Muscle layer of colon (tissue), 2 donors: ENCODE measurements around the gene PCDH9.

ENCODE experiments used
- H3K27ac ChIP-seq: one replicate; pipeline ENCODE4 v1.7.0; 2013; ENCODE audit warnings: low read depth, mild to moderate bottlenecking, low read length, moderate library complexity
- H3K27me3 ChIP-seq, 2 donors: one replicate each; pipeline ENCODE4 v1.7.0; 2013; ENCODE audit warnings: low read length in 2 of 2, mild to moderate bottlenecking in 2 of 2; ENCODE audit not compliant: insufficient read depth in 2 of 2, control insufficient read depth in 1 of 2
- H3K36me3 ChIP-seq: one replicate; pipeline ENCODE4 v1.7.0; 2013; ENCODE audit warnings: mild to moderate bottlenecking, low read length; ENCODE audit not compliant: insufficient read depth
- H3K4me1 ChIP-seq: one replicate; pipeline ENCODE4 v1.7.0; 2013; ENCODE audit warnings: mild to moderate bottlenecking, low read length; ENCODE audit not compliant: insufficient read depth
- H3K4me3 ChIP-seq, 2 donors: one replicate each; pipeline ENCODE4 v1.7.0; 2013; ENCODE audit warnings: low read length in 2 of 2, low read depth in 1 of 2, mild to moderate bottlenecking in 1 of 2, moderate library complexity in 1 of 2
- H3K9ac ChIP-seq: one replicate; pipeline ENCODE4 v1.7.0; 2013; ENCODE audit warnings: low read length
- H3K9me3 ChIP-seq: one replicate; pipeline ENCODE4 v1.7.0; 2013; ENCODE audit warnings: mild to moderate bottlenecking, low read length
- donor health status: abdominal sarcoma.
- donor health status: Adenocarcinoma of cecum.

The PCDH9 gene

DNA sequence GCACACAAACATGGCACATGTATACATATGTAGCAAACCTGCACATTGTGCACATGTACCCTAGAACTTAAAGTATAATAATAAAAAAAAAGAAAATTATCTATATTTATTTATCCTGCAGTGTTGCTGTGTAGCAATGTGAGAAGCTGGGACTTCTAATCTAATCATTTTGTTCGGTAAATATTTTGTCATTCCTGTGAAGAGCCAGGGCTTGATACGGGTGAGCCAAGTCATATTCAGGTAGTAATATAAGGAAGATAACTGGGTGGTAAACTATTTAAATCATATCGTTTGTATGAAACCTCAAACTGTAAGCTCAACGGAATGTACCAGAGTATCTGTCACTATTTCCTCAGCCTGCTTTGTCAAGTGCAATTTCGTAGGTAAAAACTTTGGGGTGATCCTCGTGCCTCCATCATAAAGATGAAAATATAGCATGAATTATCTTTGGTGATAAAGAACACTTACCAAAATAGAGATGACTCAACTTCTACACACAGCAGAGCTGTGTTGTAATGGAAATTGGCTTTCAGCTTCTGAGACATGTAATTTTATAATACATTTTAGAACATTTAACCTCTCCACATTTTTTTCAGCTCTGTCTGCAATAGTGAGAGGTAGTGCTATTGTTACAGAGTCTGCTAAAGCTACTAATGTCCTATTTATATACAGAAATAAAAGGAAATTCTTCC lies 92.9 kb downstream of the PCDH9 start:
- no peaks in the 10 kb centered on the region for H3K36me3 ChIP-seq
- H3K27me3 ChIP-seq = no peaks in the 10 kb centered on the region
- no peaks in the 10 kb centered on the region for H3K9me3 ChIP-seq
- no peak overlapping the region for H3K4me3 ChIP-seq
- H3K27ac ChIP-seq = no peak overlapping the region
- no peaks in the 10 kb centered on the region for H3K4me1 ChIP-seq
- no peak overlapping the region for H3K9ac ChIP-seq

DNA sequence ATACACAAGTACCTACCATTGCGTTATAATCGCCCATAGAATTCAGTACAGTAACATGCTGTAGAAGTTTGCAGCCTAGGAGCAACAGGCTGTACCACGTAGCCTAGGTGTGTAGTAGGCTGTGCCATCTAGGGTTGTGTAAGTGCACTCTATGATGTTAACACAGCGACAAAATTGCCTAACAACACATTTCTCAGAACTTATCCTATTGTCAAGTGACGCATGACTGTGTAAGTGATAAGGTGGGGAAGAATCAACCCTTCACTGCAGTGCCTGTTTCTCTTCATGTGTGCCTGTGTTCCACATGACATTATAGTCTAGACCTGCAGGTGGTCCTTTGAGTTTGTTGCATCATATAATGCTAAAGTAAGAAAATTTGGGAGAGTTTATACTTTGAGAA lies 94.0 kb downstream of the PCDH9 start:
- Histone ChIP-seq H3K4me3 (no peak overlapping the region), H3K27ac (no peak overlapping the region)

DNA sequence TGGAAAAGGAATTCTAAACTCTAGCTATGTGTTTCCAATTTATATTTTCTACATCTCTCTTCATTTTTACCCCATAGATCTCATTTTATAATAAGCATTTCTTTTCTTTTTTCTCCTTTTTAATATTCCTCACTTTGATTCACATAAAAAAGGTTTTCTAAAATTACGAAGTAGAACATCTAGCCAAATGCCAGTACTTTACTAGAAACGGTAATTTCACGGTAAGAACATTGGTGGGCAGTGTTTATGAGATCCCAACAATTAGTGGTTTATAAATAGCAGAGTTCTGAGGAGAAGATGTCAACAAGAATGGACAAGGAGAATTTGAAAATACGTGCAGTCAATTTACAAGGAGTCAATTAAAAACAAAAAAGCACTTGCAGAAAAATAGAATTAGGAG lies 94.8 kb downstream of the PCDH9 start:
- Histone ChIP-seq H3K9ac (no peak overlapping the region), H3K4me1 (no peaks in the 10 kb centered on the region), H3K4me3 (no peak overlapping the region), H3K27me3 (no peaks in the 10 kb centered on the region), H3K36me3 (no peaks in the 10 kb centered on the region), H3K27ac (no peak overlapping the region), H3K9me3 (no peaks in the 10 kb centered on the region)

More for the DNA sequence above, 94.0 kb downstream of the PCDH9 start:
- H3K36me3 ChIP-seq = no peaks in the 10 kb centered on the region
- no peak overlapping the region for H3K9ac ChIP-seq
- H3K9me3 ChIP-seq = no peaks in the 10 kb centered on the region
- H3K4me1 ChIP-seq = no peaks in the 10 kb centered on the region
- H3K27me3 ChIP-seq = no peaks in the 10 kb centered on the region

DNA sequence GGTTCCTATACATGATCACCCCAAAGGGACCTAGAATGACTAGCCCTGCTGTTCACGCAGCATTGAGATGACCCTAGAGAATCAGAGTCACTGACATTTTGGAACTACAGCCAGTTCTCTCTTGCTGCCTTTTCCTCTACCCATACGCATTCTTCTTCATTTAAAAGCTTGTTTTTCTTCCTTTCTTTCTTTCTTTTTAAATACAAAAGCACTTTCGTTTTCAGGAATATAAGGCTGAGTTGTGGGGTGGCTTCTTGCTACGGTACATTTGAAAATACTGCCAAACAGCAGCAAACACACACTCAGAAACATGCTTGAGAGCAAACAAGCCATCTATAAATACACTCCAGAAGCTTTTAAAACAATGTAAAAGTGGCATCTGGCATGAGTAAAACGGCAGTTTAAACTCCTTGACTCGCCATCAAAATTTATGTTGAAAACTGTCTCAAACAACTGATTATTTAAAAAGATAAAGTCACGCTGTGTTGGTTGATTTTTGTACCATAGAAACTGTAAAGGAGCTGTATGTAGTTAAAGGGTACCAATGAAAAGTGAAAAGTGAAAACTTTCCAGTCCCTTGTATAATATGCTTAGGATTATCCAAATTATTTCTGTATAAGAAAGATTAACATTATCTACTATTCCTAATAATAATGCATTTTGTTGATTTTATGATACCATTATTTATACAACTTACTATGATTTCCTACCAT lies 95.6 kb downstream of the PCDH9 start:
- Histone ChIP-seq H3K4me1 (no peaks in the 10 kb centered on the region), H3K9ac (no peak overlapping the region), H3K9me3 (no peaks in the 10 kb centered on the region), H3K36me3 (no peaks in the 10 kb centered on the region), H3K4me3 (peak overlapping the region; percentile 14 to 27), H3K27ac (no peak overlapping the region), H3K27me3 (no peaks in the 10 kb centered on the region)

DNA sequence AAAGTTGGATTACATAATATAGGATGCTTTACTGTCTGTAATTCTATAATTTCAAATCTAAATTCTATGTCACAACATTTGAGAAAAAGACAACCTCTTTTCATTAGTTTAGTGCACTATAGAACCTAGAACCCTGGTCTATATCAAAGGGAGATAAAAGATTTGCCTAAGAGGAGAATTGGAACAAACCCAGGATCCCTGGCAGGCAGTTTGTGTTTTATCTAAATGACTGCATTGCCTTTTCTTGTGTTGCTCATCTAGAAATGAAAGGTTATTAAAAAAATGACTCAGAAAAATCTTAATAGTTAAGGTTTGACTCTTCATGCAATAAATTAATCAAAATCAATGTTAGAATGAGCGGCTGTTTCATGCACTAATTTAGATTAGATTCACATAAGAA lies 96.7 kb downstream of the PCDH9 start:
- H3K36me3 ChIP-seq = no peaks in the 10 kb centered on the region
- H3K9me3 ChIP-seq = no peaks in the 10 kb centered on the region
- no peak overlapping the region for H3K4me3 ChIP-seq
- H3K4me1 ChIP-seq = no peaks in the 10 kb centered on the region
- H3K9ac ChIP-seq = no peak overlapping the region
- no peaks in the 10 kb centered on the region for H3K27me3 ChIP-seq
- no peak overlapping the region for H3K27ac ChIP-seq

DNA sequence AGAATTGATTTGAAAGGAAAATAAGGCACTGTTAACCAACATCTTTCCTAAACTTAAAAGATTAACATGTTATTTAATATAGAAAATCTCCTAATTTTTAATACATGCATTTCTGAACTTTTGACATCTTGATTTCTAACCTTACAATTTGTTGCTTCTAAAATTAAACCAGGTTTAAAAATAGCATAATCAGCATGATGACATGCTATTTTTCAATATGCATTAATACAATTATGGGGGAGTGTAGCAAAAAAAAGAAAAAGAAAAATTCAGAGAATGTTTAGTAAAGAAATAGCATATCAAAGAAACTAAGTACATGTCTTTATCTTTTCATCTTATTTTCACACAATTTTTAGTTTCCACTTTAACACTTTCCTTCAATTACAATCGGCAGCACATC lies 98.7 kb downstream of the PCDH9 start:
- Histone ChIP-seq H3K9ac (no peak overlapping the region), H3K27me3 (no peaks in the 10 kb centered on the region), H3K4me1 (no peaks in the 10 kb centered on the region), H3K9me3 (no peaks in the 10 kb centered on the region), H3K36me3 (no peaks in the 10 kb centered on the region), H3K4me3 (no peak overlapping the region), H3K27ac (no peak overlapping the region)

DNA sequence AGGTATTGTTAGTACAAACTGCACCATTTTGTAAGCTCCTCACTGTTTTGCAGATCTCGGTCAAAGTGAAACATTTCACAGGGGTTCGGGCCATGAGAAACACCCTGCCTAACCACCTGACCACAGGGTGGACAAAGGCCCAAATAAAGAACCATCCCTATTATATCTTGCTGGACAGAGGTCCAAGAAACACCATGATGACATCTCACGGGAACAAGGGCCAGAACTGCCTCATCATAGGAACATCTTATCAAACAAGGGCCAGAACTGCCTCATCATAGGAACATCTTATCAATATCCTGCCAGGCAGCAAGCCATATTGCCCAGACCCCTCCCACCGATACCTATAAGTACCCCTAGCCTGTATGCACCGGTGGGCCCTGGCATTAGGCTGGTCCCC lies 99.7 kb downstream of the PCDH9 start:
- H3K36me3 ChIP-seq = no peaks in the 10 kb centered on the region
- H3K4me1 ChIP-seq = no peaks in the 10 kb centered on the region
- H3K9ac ChIP-seq = no peak overlapping the region
- H3K4me3 ChIP-seq = no peak overlapping the region
- no peaks in the 10 kb centered on the region for H3K9me3 ChIP-seq
- H3K27me3 ChIP-seq = no peaks in the 10 kb centered on the region
- H3K27ac ChIP-seq = no peak overlapping the region

DNA sequence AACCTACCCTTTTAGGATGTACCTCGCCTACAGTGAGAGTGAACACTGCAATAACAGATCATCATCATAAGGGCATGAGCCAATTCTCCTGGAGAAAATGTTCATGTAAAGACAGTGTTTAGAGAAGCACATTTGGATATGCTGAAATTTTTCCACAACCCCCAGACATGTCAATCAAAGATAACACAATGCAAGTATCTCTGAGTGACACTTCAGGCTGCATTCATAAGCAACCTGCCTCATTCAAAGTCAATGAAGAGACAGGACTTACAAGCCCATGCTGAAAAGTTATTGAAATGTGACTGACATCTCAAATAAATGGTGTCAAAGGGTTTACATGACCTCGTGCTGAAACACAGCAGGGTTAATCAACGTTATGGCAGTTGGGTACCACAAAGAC lies 102.0 kb downstream of the PCDH9 start:
- H3K36me3 ChIP-seq = no peaks in the 10 kb centered on the region
- no peak overlapping the region for H3K27ac ChIP-seq
- no peaks in the 10 kb centered on the region for H3K4me1 ChIP-seq
- no peak overlapping the region for H3K4me3 ChIP-seq
- no peak overlapping the region for H3K9ac ChIP-seq
- no peaks in the 10 kb centered on the region for H3K27me3 ChIP-seq
- H3K9me3 ChIP-seq = no peaks in the 10 kb centered on the region

DNA sequence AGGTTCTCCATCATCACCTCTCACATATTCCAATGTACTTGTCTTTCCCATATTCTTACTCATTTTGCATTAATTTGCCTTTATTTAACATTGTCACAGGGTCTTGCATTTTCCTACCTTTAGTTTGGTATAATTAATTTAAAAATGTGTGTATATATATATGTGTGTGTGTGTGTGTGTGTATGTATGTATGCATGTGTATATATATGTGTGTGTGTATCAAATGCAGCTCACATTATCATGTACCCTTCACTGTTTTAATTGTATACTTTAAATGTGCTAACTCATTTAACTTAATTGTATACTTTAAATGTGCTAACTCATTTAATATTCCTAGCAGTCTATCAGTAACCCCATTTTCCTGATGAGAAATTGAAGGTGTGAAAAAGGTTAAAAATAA lies 104.5 kb downstream of the PCDH9 start:
- Histone ChIP-seq H3K4me1 (no peaks in the 10 kb centered on the region), H3K9ac (no peak overlapping the region), H3K27ac (no peak overlapping the region), H3K36me3 (no peaks in the 10 kb centered on the region), H3K9me3 (no peaks in the 10 kb centered on the region), H3K27me3 (no peaks in the 10 kb centered on the region), H3K4me3 (no peak overlapping the region)

DNA sequence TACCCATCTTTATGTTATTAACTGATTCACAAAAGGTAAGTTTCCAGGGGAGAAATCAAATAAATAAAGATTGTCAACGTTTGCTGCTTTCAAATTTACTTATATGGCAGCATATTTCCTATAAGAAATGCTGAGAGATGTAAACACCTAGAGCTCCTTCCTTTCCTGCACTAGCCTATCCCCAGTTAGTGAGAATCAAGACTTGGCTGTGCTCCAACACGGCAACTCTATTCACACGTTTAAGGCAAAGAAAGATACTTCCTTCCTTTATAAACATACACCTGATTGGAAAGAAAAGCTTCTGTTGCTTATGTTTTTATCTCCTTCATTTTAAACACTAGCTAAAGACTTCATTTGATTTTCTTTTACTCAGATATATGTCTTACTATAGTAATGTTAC lies 107.0 kb downstream of the PCDH9 start:
- H3K9ac ChIP-seq = no peak overlapping the region
- H3K9me3 ChIP-seq = no peaks in the 10 kb centered on the region
- H3K36me3 ChIP-seq = no peaks in the 10 kb centered on the region
- no peak overlapping the region for H3K4me3 ChIP-seq
- no peaks in the 10 kb centered on the region for H3K27me3 ChIP-seq
- no peaks in the 10 kb centered on the region for H3K4me1 ChIP-seq
- H3K27ac ChIP-seq = no peak overlapping the region

DNA sequence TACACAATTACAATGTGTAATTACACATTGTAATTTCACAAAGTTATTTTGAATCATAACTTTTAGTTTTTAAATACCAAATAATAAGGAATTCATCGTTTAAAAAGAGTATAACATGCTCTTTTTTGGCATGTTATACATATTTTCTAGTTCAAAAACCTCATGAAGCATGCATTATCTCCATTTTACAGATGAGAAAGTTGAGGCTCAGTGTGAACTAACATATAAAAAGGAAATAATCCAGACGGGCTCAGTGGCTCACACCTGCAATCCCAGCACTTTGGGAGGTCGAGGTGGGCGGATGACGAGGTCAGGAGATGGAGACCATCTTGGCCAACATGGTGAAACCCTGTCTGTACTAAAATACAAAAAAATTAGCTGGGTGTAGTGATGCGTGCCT lies 107.9 kb downstream of the PCDH9 start:
- H3K36me3 ChIP-seq = no peaks in the 10 kb centered on the region
- H3K27ac ChIP-seq = no peak overlapping the region
- H3K4me3 ChIP-seq = no peak overlapping the region
- no peak overlapping the region for H3K9ac ChIP-seq
- no peaks in the 10 kb centered on the region for H3K4me1 ChIP-seq
- no peaks in the 10 kb centered on the region for H3K9me3 ChIP-seq
- no peaks in the 10 kb centered on the region for H3K27me3 ChIP-seq
